Natural killer cell (primary cell): ENCODE results near the gene SUCLG1. TPM values are rescaled to one million over a fixed set of nuclear protein-coding genes. Genes with fewer than 3 reads are reported as not detected.

ENCODE experiments used
- ATAC-seq, 3 donors: fragments of 150-1000 bp in 2 of 3; fragments of 200-7000 bp in 1 of 3; cut with Tn5 transposase; 1 replicate in 1 of 3; 2 replicates in 2 of 3; pipeline ENCODE4 v1.10.0; 2021; ENCODE audit warnings: mild to moderate bottlenecking in 2 of 3, moderate library complexity in 2 of 3
- DNase-seq, 2 donors: peaks; one replicate each; pipeline versions ENCODE4 v3.0.0 to v3.0.0-alpha.2; 2013 to 2021; ENCODE audit warnings: mixed read lengths in 1 of 2
- H3K27ac ChIP-seq: one replicate; pipeline ENCODE4 v1.5.1; 2013; ENCODE audit warnings: mild to moderate bottlenecking, low read length
- H3K27me3 ChIP-seq: one replicate; pipeline ENCODE4 v1.6.1; 2013; ENCODE audit warnings: low read length; ENCODE audit not compliant: control insufficient read depth, insufficient read depth
- H3K36me3 ChIP-seq: one replicate; pipeline ENCODE4 v1.6.1; 2013; ENCODE audit warnings: low read length; ENCODE audit not compliant: control insufficient read depth, insufficient read depth
- H3K4me1 ChIP-seq: one replicate; pipeline ENCODE4 v1.6.1; 2013; ENCODE audit warnings: low read length; ENCODE audit not compliant: control insufficient read depth, insufficient read depth
- H3K4me3 ChIP-seq: one replicate; pipeline ENCODE4 v1.5.1; 2013; ENCODE audit warnings: low read length
- H3K9me3 ChIP-seq: one replicate; pipeline ENCODE4 v1.6.1; 2013; ENCODE audit warnings: low read length; ENCODE audit not compliant: control insufficient read depth, insufficient read depth
- H3K27ac Mint-ChIP-seq, 2 donors: one replicate each; pipeline ENCODE4 v1.8.0; 2022; ENCODE audit warnings: mild to moderate bottlenecking in 2 of 2, mixed read lengths in 2 of 2, moderate library complexity in 1 of 2
- H3K27me3 Mint-ChIP-seq, 2 donors: one replicate each; pipeline ENCODE4 v1.8.0; 2022; ENCODE audit warnings: low read depth in 2 of 2, mixed read lengths in 2 of 2
- H3K36me3 Mint-ChIP-seq: one replicate; pipeline ENCODE4 v1.8.0; 2022; ENCODE audit warnings: mixed read lengths
- H3K4me1 Mint-ChIP-seq, 2 donors: one replicate each; pipeline ENCODE4 v1.8.0; 2022; ENCODE audit warnings: mixed read lengths in 2 of 2
- H3K4me3 Mint-ChIP-seq: one replicate; pipeline ENCODE4 v1.8.0; 2022; ENCODE audit warnings: mild to moderate bottlenecking, moderate library complexity, mixed read lengths
- H3K9me3 Mint-ChIP-seq, 2 donors: one replicate each; pipeline ENCODE4 v1.8.0; 2022; ENCODE audit warnings: mixed read lengths in 2 of 2
- WGBS: methylation state at CpG from one replicate; pipeline ENCODE4 v1.1.7; 2013; ENCODE audit warnings: missing lambda C conversion rate; ENCODE audit not compliant: insufficient coverage; 5-methylcytosine and 5-hydroxymethylcytosine counted together
- intact Hi-C: fragments of 100-400 bp; cut with micrococcal nuclease; formaldehyde crosslinking; loops from one replicate; pipeline ENCODE4 v1.14.2; 2022
- total RNA-seq, 4 donors: library from RNA; stranded (reverse); fragments of 120-200 nt in 1 of 4; gene quantifications; one replicate each; pipeline versions ENCODE4 v1.2.3 to v1.2.4, GENCODE V29; 2013 to 2022
- TF ChIP-seq, protein P1 (sequence below): fragments of 200-600 bp; IDR thresholded peaks from one replicate; pipeline ENCODE4 v1.8.0; 2022; ENCODE audit warnings: antibody characterized with exemption

Gene SUCLG1
- total RNA-seq, 3 donors from 2014 or later (not counting 1 experiment from before 2014, with no cell fraction given) = 53.0 to 61.7 (median 54.6) TPM

GRCh38 chr2:84461310-84461709 lies 2.2 kb upstream of the SUCLG1 start:
- 94% methylated on average over 2 of the region's 3 CpGs for WGBS
- Mint-ChIP-seq H3K9me3 (no peaks in the 10 kb centered on the region), H3K36me3 (no peaks in the 10 kb centered on the region), H3K27me3 (peaks cover 0 to 3% of the 10 kb centered on the region in 2 donors), H3K27ac (no peak overlapping the region), H3K4me3 (no peak overlapping the region), H3K4me1 (peaks cover 34 to 36% of the 10 kb centered on the region in 2 donors)
- ATAC-seq (no peak), DNase-seq (no peak)
- Histone ChIP-seq H3K4me3 (no peak overlapping the region), H3K27me3 (no peaks in the 10 kb centered on the region), H3K27ac (no peak overlapping the region), H3K4me1 (peaks cover 12% of the 10 kb centered on the region), H3K36me3 (no peaks in the 10 kb centered on the region), H3K9me3 (no peaks in the 10 kb centered on the region)
- TF ChIP-seq, protein P1, sequence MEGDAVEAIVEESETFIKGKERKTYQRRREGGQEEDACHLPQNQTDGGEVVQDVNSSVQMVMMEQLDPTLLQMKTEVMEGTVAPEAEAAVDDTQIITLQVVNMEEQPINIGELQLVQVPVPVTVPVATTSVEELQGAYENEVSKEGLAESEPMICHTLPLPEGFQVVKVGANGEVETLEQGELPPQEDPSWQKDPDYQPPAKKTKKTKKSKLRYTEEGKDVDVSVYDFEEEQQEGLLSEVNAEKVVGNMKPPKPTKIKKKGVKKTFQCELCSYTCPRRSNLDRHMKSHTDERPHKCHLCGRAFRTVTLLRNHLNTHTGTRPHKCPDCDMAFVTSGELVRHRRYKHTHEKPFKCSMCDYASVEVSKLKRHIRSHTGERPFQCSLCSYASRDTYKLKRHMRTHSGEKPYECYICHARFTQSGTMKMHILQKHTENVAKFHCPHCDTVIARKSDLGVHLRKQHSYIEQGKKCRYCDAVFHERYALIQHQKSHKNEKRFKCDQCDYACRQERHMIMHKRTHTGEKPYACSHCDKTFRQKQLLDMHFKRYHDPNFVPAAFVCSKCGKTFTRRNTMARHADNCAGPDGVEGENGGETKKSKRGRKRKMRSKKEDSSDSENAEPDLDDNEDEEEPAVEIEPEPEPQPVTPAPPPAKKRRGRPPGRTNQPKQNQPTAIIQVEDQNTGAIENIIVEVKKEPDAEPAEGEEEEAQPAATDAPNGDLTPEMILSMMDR = no peak
- intact Hi-C loops = no loop called here

DNA sequence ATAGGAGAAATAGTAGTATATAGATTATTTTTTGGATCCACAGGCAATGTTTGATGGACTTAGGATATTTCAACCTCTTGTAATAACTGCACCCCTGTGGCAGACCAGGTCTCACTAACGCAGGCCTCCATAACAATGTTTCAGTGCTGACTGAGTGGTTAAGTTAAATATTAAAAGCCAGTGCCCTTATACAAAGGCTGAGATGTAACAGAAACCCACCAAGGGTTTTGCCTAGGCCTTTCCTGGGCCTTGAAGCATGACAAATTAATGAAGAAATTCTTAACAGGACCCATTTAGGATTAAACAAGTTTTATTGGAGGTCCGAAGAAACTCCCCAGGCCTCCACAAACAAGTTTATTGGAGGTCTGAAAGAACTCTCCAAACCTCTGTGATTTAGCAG lies 1.6 kb upstream of the SUCLG1 start:
- WGBS = 100% methylated on average over 1 of the region's 2 CpGs
- H3K36me3 Mint-ChIP-seq = no peaks in the 10 kb centered on the region
- peaks cover 40 to 41% of the 10 kb centered on the region in 2 donors for H3K4me1 Mint-ChIP-seq

GRCh38 chr2:84459944-84460429 lies 907 bp upstream of the SUCLG1 start:
- H3K9me3 Mint-ChIP-seq = no peaks in the 10 kb centered on the region
- TF ChIP-seq, protein P1 = no peak
- WGBS = 11% methylated on average over 4 of the region's 4 CpGs
- peaks cover 0 to 3% of the 10 kb centered on the region in 2 donors for H3K27me3 Mint-ChIP-seq
- H3K27ac Mint-ChIP-seq = peak overlapping the region; percentile 97 to 98
- H3K36me3 Mint-ChIP-seq = no peaks in the 10 kb centered on the region
- Histone ChIP-seq H3K4me3 (peak overlapping the region; percentile 62), H3K36me3 (no peaks in the 10 kb centered on the region), H3K27me3 (no peaks in the 10 kb centered on the region), H3K27ac (no peak overlapping the region), H3K4me1 (peaks cover 12% of the 10 kb centered on the region), H3K9me3 (no peaks in the 10 kb centered on the region)
- H3K4me3 Mint-ChIP-seq = peak overlapping the region; percentile 93
- ATAC-seq (no peak), DNase-seq (peak in 1 of 2 donors; percentile 14)
- intact Hi-C loops = no loop called here
- H3K4me1 Mint-ChIP-seq = peaks cover 40 to 41% of the 10 kb centered on the region in 2 donors

More for the DNA sequence above, 1.6 kb upstream of the SUCLG1 start:
- DNase-seq (no peak), ATAC-seq (no peak)
- H3K4me3 Mint-ChIP-seq = no peak overlapping the region
- Histone ChIP-seq H3K4me1 (peaks cover 12% of the 10 kb centered on the region), H3K4me3 (no peak overlapping the region), H3K9me3 (no peaks in the 10 kb centered on the region), H3K27me3 (no peaks in the 10 kb centered on the region), H3K27ac (no peak overlapping the region), H3K36me3 (no peaks in the 10 kb centered on the region)
- H3K9me3 Mint-ChIP-seq = no peaks in the 10 kb centered on the region
- TF ChIP-seq, protein P1 = no peak
- no peak overlapping the region for H3K27ac Mint-ChIP-seq
- peaks cover 0 to 3% of the 10 kb centered on the region in 2 donors for H3K27me3 Mint-ChIP-seq
- intact Hi-C loops = no loop called here

- Mint-ChIP-seq H3K27ac (peak overlapping the region; percentile 97 to 98), H3K27me3 (no peaks in the 10 kb centered on the region), H3K4me1 (peaks cover 48% of the 10 kb centered on the region in 2 donors), H3K36me3 (no peaks in the 10 kb centered on the region), H3K4me3 (peak overlapping the region; percentile 93), H3K9me3 (no peaks in the 10 kb centered on the region)
- DNase-seq (peak in 1 of 2 donors; percentile 44), ATAC-seq (peak; percentile 12 to 27 (median 22))
- intact Hi-C loops = no loop called here
- peak overlapping the region; percentile 62 for H3K4me3 ChIP-seq
- peaks cover 12% of the 10 kb centered on the region for H3K4me1 ChIP-seq
- TF ChIP-seq, protein P1 = no peak
- no peaks in the 10 kb centered on the region for H3K36me3 ChIP-seq
- WGBS = 1% methylated on average over 16 of the region's 16 CpGs
- H3K9me3 ChIP-seq = no peaks in the 10 kb centered on the region
- no peaks in the 10 kb centered on the region for H3K27me3 ChIP-seq
- H3K27ac ChIP-seq = peak overlapping the region; percentile 88
These were observed 496 bp downstream of the SUCLG1 start for GRCh38 chr2:84458551-84459017.
